Stimulated activated naive CD4-positive, alpha-beta T cell (primary cell): ENCODE measurements around the gene DNM1.
A peak's percentile ranks its signal among the peaks of the same experiment; 100 is the strongest.

Experiments used
- DNase-seq, 6 experiments: peaks; one replicate each; lab custom pipeline; 2025; lab: John Stamatoyannopoulos, UW

DNM1 gene

GRCh38 chr9:128252317-128253139 is 49.3 kb downstream of the DNM1 start:
- DNase-seq, result no peak

- no peak for DNase-seq
These were observed 50.2 kb downstream of the DNM1 start for GRCh38 chr9:128253140-128253990.

GRCh38 chr9:128253991-128254346 is 50.8 kb downstream of the DNM1 start:
- DNase-seq, result no peak

GRCh38 chr9:128254362-128254761 is 51.2 kb downstream of the DNM1 start:
- no peak for DNase-seq

GRCh38 chr9:128254855-128255759 is 51.9 kb downstream of the DNM1 start:
- DNase-seq, result peak in 4 of 6 experiments; percentile 30 to 46 (median 38)

- no peak for DNase-seq
These were observed 54.1 kb downstream of the DNM1 start for GRCh38 chr9:128257086-128257825.

GRCh38 chr9:128257907-128258306 is 54.7 kb downstream of the DNM1 start:
- DNase-seq, result no peak

GRCh38 chr9:128258326-128258725 is 55.1 kb downstream of the DNM1 start:
- no peak for DNase-seq

GRCh38 chr9:128259156-128259555 is 56.0 kb downstream of the DNM1 start:
- DNase-seq, result no peak

GRCh38 chr9:128260340-128260739 is 57.2 kb downstream of the DNM1 start:
- DNase-seq, result no peak

GRCh38 chr9:128262687-128263086 is 59.5 kb downstream of the DNM1 start:
- no peak for DNase-seq

- no peak for DNase-seq
These were observed 62.2 kb downstream of the DNM1 start for GRCh38 chr9:128265348-128265847.

GRCh38 chr9:128266868-128267590 is 63.9 kb downstream of the DNM1 start:
- no peak for DNase-seq

- no peak for DNase-seq
These were observed 67.9 kb downstream of the DNM1 start for GRCh38 chr9:128271112-128271511.

- no peak for DNase-seq
These were observed 68.3 kb downstream of the DNM1 start for GRCh38 chr9:128271512-128271911.

- no peak for DNase-seq
These were observed 71.1 kb downstream of the DNM1 start for GRCh38 chr9:128274245-128274644.

- DNase-seq, result peak in 2 of 6 experiments; percentile 28 to 74
These were observed 72.2 kb downstream of the DNM1 start, which contains the start of gene GOLGA2 for GRCh38 chr9:128275198-128276007. TSS of gene GOLGA2 (minus strand) at chr9:128276007. CDS start at chr9:128275976, 31 bp downstream.

- peak; percentile 96 to 100 (median 99) for DNase-seq
These were observed 72.9 kb downstream of the DNM1 start, which contains the start of gene SWI5 for GRCh38 chr9:128276008-128276573. TSS of gene SWI5 (plus strand) at chr9:128276276.
